HG02642 (cell line): ENCODE measurements around the gene PDE1A.
A peak's percentile ranks its signal among the peaks of the same experiment; 100 is the strongest.
"Not testable (repeated sequence)": the region's sequence is repeated elsewhere in the genome, so short reads cannot be mapped to it uniquely, and the experiment has no call there.

Experiments
- ATAC-seq: cut with Tn5 transposase; IDR thresholded peaks from one replicate; pipeline ENCODE4 v1.9.1; 2021; ENCODE audit warnings: mild to moderate bottlenecking; ENCODE audit not compliant: unreplicated experiment, poor library complexity

The PDE1A gene

GRCh38 chr2:182291296-182291695 is 135.5 kb downstream of the PDE1A start:
- ATAC-seq, result no peak

GRCh38 chr2:182283512-182283911 is 143.3 kb downstream of the PDE1A start:
- ATAC-seq, result no peak

GRCh38 chr2:182281276-182281675 is 145.6 kb downstream of the PDE1A start:
- ATAC-seq, result no peak

GRCh38 chr2:182280118-182280517 is 146.7 kb downstream of the PDE1A start:
- no peak for ATAC-seq

GRCh38 chr2:182276662-182277061 is 150.2 kb downstream of the PDE1A start:
- not testable (repeated sequence) for ATAC-seq

DNA sequence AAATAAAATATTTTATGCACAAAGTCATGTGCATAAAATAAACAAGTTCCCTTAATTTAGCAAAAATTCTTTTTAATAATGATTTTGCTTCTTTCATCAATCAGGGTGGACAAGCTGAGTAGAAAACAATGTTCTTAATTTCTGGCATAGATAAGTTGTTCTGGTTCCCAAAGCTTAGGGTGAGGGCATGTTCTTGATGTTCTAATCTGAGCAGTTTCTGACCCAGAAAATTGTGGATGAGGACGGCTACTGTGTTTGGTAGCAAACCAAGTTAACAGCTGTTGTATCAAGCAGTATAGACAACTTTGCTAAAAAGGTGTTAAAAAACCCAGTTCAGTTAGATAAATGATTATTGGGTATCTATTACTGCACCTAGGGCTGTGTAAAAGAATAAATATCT is 158.9 kb downstream of the PDE1A start:
- no peak for ATAC-seq

DNA sequence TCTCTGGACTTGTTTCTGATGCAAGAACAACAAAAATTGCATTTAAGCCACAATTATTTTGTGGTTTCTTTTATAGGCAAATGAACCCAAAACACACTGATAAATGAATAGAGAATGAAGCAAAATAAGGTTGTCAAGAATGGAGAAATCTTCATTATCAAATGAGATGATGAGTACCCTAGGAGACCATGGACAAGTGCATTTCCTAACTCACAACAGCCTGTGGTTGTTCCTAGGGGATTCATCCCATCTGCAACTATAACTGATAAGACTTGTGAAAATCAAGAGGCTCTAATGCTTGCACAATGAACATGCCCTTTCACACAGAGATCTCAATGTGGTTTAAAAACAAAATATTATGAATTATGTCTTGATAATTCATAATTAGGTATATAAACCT is 159.9 kb downstream of the PDE1A start:
- ATAC-seq, result no peak

DNA sequence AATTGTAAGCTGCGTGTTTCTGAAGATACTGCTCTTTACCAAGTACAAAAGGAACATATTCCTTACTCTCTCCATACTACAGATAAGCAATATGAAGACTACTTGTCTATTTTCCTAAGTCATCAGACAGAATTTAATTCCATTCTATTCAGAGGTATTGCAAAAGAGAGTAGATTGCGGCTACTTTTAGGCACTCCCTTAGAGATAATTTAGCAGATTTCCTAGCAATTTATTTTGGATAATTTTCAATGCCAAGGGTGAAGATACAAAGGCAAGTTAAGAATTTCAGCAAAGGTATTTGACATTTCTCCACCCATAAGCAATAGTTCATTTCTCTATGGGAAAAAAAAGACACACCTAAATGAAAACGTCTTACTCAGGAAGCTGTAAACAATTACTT is 161.1 kb downstream of the PDE1A start:
- no peak for ATAC-seq

- ATAC-seq, result no peak
Measured at GRCh38 chr2:182261860-182262387, 164.9 kb downstream of the PDE1A start.

DNA sequence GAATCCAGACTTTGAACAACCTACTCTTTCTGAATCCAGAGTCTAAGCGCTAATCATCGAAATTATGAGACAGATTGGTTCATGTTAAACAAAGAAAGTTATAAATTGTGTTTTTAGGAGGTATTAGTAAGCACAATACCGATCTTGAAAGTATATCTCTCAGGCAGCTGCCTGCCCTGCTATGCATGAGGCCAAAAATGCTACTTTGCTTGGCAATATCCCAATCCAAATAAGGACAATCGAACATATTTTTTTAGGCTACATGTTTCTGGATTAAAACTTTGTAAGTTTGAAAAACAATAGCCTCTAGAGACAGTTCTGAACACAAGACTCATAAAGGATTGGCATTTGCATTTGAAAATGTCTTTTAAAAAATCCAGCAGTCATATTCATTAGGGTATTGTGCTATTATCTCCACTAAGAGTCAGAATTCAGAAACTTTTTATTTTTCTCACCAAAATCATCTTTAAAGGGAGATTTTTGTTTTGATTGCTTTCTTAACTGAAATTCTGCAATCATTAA is 167.1 kb downstream of the PDE1A start:
- ATAC-seq, result no peak

DNA sequence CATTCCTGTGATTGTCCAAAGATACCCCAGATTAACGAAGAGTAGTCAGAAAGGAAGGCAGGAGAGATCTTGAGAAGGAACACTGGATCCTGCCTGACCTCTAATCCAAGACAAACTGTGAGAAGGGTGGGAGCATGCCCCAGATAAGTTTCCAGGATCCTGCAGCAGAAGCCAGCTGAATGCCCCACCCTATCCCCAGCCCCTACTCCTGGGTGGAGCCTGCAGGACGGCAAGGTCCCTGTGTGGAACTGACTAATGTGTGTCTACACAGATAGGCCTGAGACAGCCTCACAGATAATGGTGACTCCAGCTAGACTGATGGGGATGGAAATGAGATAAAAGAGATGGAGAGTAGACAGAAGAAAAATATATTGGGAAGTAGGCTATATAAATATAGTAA is 174.3 kb downstream of the PDE1A start:
- no peak for ATAC-seq

DNA sequence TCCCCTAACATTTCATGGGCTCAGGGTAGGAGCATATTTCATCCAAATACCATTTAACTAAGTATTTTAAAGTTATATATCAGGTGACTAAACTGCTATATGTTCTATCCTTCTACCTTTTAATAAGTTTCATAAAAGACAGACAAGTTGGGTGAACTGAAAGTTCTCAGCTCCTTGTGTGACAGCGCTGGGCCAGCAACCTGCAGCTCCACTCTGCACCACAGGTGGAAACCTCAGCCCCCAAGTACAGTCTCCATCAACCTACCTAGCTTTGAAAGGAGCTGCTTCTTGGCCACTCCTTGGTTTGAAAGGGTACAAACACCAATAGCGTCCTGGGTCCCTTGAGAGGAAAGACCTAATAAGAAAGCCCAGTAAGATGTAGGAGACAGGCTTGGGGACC is 177.9 kb downstream of the PDE1A start:
- no peak for ATAC-seq

DNA sequence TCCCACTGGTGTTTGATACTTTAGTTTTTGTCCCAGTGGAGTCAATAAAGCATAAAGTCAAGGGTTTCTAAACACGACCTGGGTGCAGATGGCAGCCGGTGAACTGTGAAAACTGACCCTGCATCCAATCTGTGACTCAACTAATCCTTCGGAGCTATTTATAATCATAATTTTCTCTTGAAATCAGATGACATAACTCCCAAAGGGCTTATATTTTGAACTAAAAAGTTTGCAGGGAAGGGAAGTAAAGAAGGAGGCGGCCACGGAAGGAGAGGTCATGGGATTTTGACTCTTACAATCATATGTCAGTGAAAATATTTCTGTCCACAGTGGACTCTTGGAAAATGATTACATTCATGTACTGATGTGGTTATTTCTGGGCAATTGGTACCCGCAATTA is 178.5 kb downstream of the PDE1A start:
- ATAC-seq, result no peak

DNA sequence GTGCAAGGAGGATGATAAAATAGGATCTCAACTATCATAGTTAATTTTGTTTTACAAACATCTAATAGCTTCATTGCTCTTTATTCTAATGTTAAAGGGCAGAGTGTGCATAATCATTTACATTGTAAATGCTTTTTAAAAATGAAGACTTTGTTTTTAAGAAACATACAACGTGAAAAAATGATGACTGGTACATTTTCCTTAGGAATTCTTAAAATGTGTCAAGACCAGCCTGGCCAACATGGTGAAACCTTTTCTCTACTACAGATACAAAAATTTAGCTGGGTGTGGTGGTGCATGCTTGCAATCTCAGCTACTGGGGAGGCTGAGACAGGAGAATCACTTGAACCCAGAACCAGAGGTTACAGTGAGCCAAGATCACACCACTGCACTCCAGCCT is 179.0 kb downstream of the PDE1A start:
- ATAC-seq, result no peak

DNA sequence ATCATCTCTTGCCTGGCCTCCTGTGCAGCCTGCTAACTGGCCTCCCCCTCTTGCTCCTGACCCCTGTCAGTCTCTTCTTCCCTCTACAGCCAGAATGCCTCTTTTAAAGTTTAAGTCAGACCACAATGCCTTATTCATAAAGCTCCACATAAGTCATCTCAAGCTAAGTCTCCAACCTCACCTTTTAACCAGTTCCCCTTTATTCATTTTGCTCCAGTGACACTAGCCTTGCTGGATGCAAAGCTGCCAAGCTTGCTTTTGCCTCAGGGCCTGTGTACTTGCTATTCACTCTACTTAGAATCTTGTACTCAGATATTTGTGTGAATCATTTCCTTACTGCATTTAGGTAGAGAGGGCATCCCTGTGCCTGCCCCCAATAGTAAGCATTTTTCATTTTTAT is 180.9 kb downstream of the PDE1A start:
- no peak for ATAC-seq

DNA sequence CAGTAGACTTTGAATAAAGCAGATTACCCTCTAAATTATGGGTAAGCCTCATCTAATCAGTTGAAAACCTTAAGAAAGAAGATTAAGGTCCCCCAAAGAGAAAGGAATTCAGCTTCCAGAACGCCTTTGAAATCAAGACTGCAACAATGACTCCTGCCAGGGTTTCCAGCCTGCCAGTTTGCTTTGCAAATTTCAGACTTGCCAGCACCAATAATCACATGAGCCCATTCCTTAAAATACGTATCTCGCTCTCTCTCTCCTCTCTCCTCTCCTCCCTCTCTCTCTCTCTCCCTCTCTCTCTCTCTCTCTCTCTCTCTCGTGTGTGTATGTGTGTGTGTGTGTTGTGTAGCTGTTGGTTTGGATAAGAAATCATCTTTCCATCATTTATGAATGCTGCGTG is 184.2 kb downstream of the PDE1A start:
- no peak for ATAC-seq

- no peak for ATAC-seq
Measured at GRCh38 chr2:182241936-182242335, 184.9 kb downstream of the PDE1A start.

- peak; percentile 100 for ATAC-seq
Measured at GRCh38 chr2:182240862-182241371, 185.9 kb downstream of the PDE1A start.

- no peak for ATAC-seq
Measured at GRCh38 chr2:182230561-182230960, 196.3 kb downstream of the PDE1A start.

- no peak for ATAC-seq
Measured at GRCh38 chr2:182229297-182229696, 197.5 kb downstream of the PDE1A start.

- ATAC-seq, result no peak
Measured at GRCh38 chr2:182228741-182229140, 198.1 kb downstream of the PDE1A start.

DNA sequence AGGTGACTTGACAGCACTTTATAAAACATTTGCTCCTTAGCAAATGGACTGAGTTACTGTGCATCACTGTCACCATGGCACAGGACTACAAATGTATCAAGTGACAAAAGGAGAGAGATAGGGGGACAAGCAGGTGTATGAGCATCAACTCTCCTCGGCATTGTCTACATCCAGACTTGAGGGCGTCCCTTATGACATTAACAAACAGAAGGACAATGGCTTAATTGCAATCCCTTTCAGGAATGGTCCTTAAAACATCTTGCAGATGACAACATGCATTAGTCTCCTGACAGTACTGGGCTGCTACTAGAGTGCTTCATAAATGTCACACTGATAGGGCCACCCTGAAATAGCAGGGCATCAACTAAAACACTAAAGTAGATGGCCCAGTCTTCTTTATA is 198.8 kb downstream of the PDE1A start:
- no peak for ATAC-seq

DNA sequence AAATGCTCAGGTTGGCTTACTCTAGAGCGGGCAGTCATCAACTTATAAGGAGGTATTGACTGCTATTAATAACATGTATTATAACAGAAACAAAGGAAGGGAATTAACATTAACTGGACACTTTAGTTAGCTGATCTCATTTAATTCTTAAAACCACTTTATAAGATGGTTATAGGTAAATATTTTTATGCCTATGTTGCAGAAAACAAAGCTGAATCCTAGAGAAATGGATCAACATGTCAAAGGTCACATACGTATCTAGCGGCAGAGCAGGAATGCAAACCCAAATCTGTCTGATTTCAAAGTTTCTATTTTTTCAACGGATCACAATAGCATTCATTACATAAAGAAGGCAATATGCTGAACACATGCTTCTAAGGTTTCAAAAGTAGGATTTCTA is 200.0 kb downstream of the PDE1A start:
- no peak for ATAC-seq
